Fibroblast of lung (primary cell): ENCODE results near the gene CD244. TPM values are rescaled to one million over a fixed set of nuclear protein-coding genes. Genes with fewer than 3 reads are reported as not detected.

ENCODE experiments used
- DNase-seq, 2 donors: peaks; one replicate each; pipeline versions ENCODE4 v3.0.0 to v3.0.0-alpha.2; 2010; ENCODE audit warnings: low read depth in 2 of 2
- H2AFZ ChIP-seq: 2 replicates; pipeline ENCODE4 v1.5.1; 2012; ENCODE audit warnings: low read length, control low read depth, inconsistent platforms
- H3K27ac ChIP-seq: 2 replicates; pipeline ENCODE4 v1.5.1; 2011; ENCODE audit warnings: low read length, control low read depth; ENCODE audit not compliant: insufficient read depth
- H3K27me3 ChIP-seq: 2 replicates; pipeline ENCODE4 v1.5.1; 2011; ENCODE audit warnings: mild to moderate bottlenecking, low read length; ENCODE audit not compliant: control insufficient read depth, insufficient read depth
- H3K36me3 ChIP-seq: 2 replicates; pipeline ENCODE4 v1.5.1; 2011; ENCODE audit warnings: low read length; ENCODE audit not compliant: control insufficient read depth, insufficient read depth
- H3K4me1 ChIP-seq: 2 replicates; pipeline ENCODE4 v1.5.1; 2011; ENCODE audit warnings: low read length; ENCODE audit not compliant: control insufficient read depth, insufficient read depth; ENCODE audit errors: extremely low read depth
- H3K4me2 ChIP-seq: 2 replicates; pipeline ENCODE4 v1.5.1; 2011; ENCODE audit warnings: low read length, control low read depth; ENCODE audit not compliant: insufficient read depth; ENCODE audit errors: extremely low read depth
- H3K4me3 ChIP-seq, 4 experiments: fragments of 200-600 bp in 1 of 4; sonication (generic) in 1 of 4; replicated peaks in 1 of 4; 2 replicates each; pipeline ENCODE4 v1.5.1; 2011 to 2016; ENCODE audit warnings: low read length in 4 of 4, low read depth in 3 of 4, mild to moderate bottlenecking in 3 of 4, control low read depth in 2 of 4, inconsistent platforms in 1 of 4, mixed read lengths in 1 of 4; ENCODE audit not compliant: insufficient read depth in 1 of 4; ENCODE audit errors: control extremely low read depth in 1 of 4
- H3K79me2 ChIP-seq: 2 replicates; pipeline ENCODE4 v1.5.1; 2012; ENCODE audit warnings: mild to moderate bottlenecking, low read length, inconsistent platforms; ENCODE audit not compliant: control insufficient read depth, insufficient read depth
- H3K9ac ChIP-seq: 2 replicates; pipeline ENCODE4 v1.5.1; 2011; ENCODE audit warnings: mild to moderate bottlenecking, low read length, control low read depth; ENCODE audit not compliant: insufficient read depth
- H3K9me3 ChIP-seq: 2 replicates; pipeline ENCODE4 v1.5.1; 2012; ENCODE audit warnings: low read depth, low read length; ENCODE audit not compliant: control insufficient read depth, insufficient read depth
- H4K20me1 ChIP-seq: 2 replicates; pipeline ENCODE4 v1.5.1; 2011; ENCODE audit warnings: low read length; ENCODE audit not compliant: control insufficient read depth, insufficient read depth; ENCODE audit errors: extremely low read depth
- CTCF ChIP-seq, 2 donors: IDR thresholded peaks in 1 of 2; conservative IDR thresholded peaks in 1 of 2; 1 replicate in 1 of 2; 2 replicates in 1 of 2; pipeline ENCODE4 v1.5.1; 2011 to 2012; ENCODE audit warnings: low read length in 2 of 2, control low read depth in 1 of 2, inconsistent platforms in 1 of 2, low read depth in 1 of 2, mild to moderate bottlenecking in 1 of 2
- EZH2 ChIP-seq: IDR thresholded peaks from 2 replicates; pipeline ENCODE4 v1.5.1; 2012; ENCODE audit warnings: low read length, control low read depth, mild to moderate bottlenecking; ENCODE audit errors: missing control alignments
- polyA plus RNA-seq, 2 donors: library from polyadenylated mRNA; depleted of rRNA in 1 of 2; stranded (reverse) in 1 of 2; unstranded in 1 of 2; fragments of >200 nt; gene quantifications; 2 replicates each; pipeline ENCODE4 v1.2.1, GENCODE V29; 2011 to 2012; ENCODE audit warnings: missing spikeins in 1 of 2
- total RNA-seq: library from RNA; depleted of rRNA; stranded (reverse); fragments of >200 nt; gene quantifications from 2 replicates; pipeline ENCODE4 v1.2.1, GENCODE V29; 2014

The CD244 gene
- total and polyA plus RNA-seq, 2 donors (not counting 1 experiment from before 2014, with no cell fraction given), result not detected

GRCh38 chr1:160814856-160815255 lies 47.8 kb downstream of the CD244 start:
- Histone ChIP-seq H3K9me3 (no peaks in the 10 kb centered on the region), H3K27ac (no peak overlapping the region), H4K20me1 (no peaks in the 10 kb centered on the region), H3K79me2 (no peaks in the 10 kb centered on the region), H3K4me2 (no peak overlapping the region), H3K27me3 (no peaks in the 10 kb centered on the region), H3K4me3 (no peak overlapping the region), H3K9ac (no peak overlapping the region), H3K4me1 (no peaks in the 10 kb centered on the region), H2AFZ (no peak overlapping the region), H3K36me3 (no peaks in the 10 kb centered on the region)
- TF ChIP-seq EZH2, result no peak
- DNase-seq, result no peak

GRCh38 chr1:160814316-160814715 lies 48.4 kb downstream of the CD244 start:
- no peak overlapping the region for H3K4me3 ChIP-seq
- H3K27me3 ChIP-seq, result no peaks in the 10 kb centered on the region
- no peak for DNase-seq
- H2AFZ ChIP-seq, result no peak overlapping the region
- H3K36me3 ChIP-seq, result no peaks in the 10 kb centered on the region
- H3K79me2 ChIP-seq, result no peaks in the 10 kb centered on the region
- H4K20me1 ChIP-seq, result no peaks in the 10 kb centered on the region
- no peak overlapping the region for H3K27ac ChIP-seq
- H3K4me2 ChIP-seq, result no peak overlapping the region
- no peak overlapping the region for H3K9ac ChIP-seq
- no peaks in the 10 kb centered on the region for H3K9me3 ChIP-seq
- H3K4me1 ChIP-seq, result no peaks in the 10 kb centered on the region
- no peak for TF ChIP-seq CTCF (conservative IDR thresholded peaks at IDR 0.05 in 1 of 2, IDR thresholded peaks at IDR 0.05 in 1 of 2; ENCODE audit: low read depth in 1 of 2, low read length in 2 of 2)
- no peak for TF ChIP-seq EZH2

- H3K9ac ChIP-seq, result no peak overlapping the region
- H3K27me3 ChIP-seq, result no peaks in the 10 kb centered on the region
- no peaks in the 10 kb centered on the region for H4K20me1 ChIP-seq
- H3K4me2 ChIP-seq, result no peak overlapping the region
- H3K4me3 ChIP-seq, result no peak overlapping the region
- TF ChIP-seq EZH2 (no peak), CTCF (conservative IDR thresholded peaks at IDR 0.05 in 1 of 2, IDR thresholded peaks at IDR 0.05 in 1 of 2; ENCODE audit: low read depth in 1 of 2, low read length in 2 of 2) (no peak)
- H3K4me1 ChIP-seq, result no peaks in the 10 kb centered on the region
- no peak overlapping the region for H3K27ac ChIP-seq
- peak in 1 of 2 donors; percentile 6 for DNase-seq
- no peaks in the 10 kb centered on the region for H3K36me3 ChIP-seq
- no peak overlapping the region for H2AFZ ChIP-seq
- no peaks in the 10 kb centered on the region for H3K9me3 ChIP-seq
- H3K79me2 ChIP-seq, result no peaks in the 10 kb centered on the region
Measured at GRCh38 chr1:160813215-160813614, 49.5 kb downstream of the CD244 start.
